Testis (tissue), 2 donors: ENCODE results near the gene TLK1.

Experiments used
- CTCF ChIP-seq, 3 experiments: fragments of 450-650 bp in 2 of 3; fragments of 200-600 bp in 1 of 3; sonication (generic) in 1 of 3; IDR thresholded peaks; one replicate each; pipeline ENCODE4 v1.5.1; 2016 to 2019; ENCODE audit warnings: antibody characterized with exemption in 3 of 3, mild to moderate bottlenecking in 2 of 3, moderate library complexity in 1 of 3
- POLR2A ChIP-seq: fragments of 450-650 bp; IDR thresholded peaks from one replicate; pipeline ENCODE4 v1.6.1; 2017; ENCODE audit warnings: antibody characterized with exemption, mild to moderate bottlenecking, moderate library complexity

GRCh38 chr2:170984079-170984478, 176.6 kb downstream of the TLK1 start:
- TF ChIP-seq CTCF (IDR thresholded peaks at IDR 0.05), result no peak
- TF ChIP-seq POLR2A, result no peak
